Stimulated activated CD4-positive, alpha-beta T cell treated with anti-CD3 and anti-CD28 coated beads, TNF-alpha, amount 100 ng/mL, for 1 hour (primary cell): ENCODE data around the gene MPP2.
A peak's percentile ranks its signal among the peaks of the same experiment; 100 is the strongest.
"Not testable (repeated sequence)": the region's sequence is repeated elsewhere in the genome, so short reads cannot be mapped to it uniquely, and the experiment has no call there.

Experiments used
- DNase-seq, 3 donors: peaks; one replicate each; pipeline ENCODE4 v3.0.0-alpha.2; 2020; ENCODE audit warnings: low read depth in 3 of 3, low spot score in 1 of 3

Gene MPP2

DNA sequence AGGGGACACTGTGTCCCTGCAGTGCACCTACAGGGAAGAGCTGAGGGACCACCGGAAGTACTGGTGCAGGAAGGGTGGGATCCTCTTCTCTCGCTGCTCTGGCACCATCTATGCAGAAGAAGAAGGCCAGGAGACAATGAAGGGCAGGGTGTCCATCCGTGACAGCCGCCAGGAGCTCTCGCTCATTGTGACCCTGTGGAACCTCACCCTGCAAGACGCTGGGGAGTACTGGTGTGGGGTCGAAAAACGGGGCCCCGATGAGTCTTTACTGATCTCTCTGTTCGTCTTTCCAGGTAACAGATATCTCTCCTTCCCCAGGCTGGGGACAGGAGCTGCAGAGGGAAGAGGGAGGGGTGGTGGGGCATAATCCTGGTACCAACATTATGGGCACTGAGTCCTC is 58.7 kb downstream of the MPP2 start:
- DNase-seq = no peak

DNA sequence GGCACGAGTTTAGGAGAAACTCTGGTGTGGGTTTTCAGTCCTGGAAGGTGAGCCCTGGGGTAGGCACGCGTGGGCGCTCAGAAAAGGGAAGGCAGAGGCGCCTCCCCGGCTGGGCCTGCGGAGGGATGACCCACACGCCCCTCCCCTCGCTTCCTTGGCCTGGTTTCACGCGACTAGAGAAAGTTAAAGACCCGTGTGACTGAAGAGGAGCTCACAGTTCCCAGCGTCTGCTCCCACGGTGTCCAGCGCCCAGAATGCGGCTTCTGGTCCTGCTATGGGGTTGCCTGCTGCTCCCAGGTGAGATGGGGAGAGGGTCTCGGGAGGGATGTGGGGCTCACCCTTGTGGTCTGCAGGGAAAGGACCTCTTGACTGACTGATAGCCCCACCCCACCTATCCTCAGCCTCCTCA is 60.4 kb downstream of the MPP2 start, which contains the start of gene CD300LG:
TSS of gene CD300LG (plus strand) at position 214 of the 409 bp plus-strand sequence. CDS start at position 255, 41 bp downstream.
- DNase-seq = no peak

DNA sequence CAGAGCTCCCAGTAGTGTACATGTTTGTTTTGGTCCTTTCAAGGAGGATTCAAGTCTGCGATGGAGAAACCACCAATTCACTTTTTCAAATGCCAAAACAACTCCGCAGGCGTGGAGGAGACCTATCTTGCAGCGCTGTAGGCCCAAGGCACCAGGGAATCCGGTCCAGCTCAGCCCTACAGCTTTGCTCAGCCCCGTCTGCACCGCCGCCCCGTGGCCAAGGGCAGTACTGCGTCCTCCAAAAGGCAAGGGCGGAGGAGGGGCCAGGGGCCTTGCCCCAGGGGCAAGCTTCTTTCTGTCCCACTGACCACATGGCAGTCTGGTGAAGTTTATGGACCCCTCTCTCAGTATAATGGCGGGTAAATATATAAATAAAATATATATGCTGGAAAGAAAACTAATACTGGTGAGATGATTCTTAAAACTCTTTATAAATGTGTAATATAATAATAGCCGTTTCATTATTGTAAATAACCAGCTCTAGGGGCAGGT is 61.1 kb downstream of the MPP2 start:
- peak; percentile 20 to 79 (median 37) for DNase-seq

DNA sequence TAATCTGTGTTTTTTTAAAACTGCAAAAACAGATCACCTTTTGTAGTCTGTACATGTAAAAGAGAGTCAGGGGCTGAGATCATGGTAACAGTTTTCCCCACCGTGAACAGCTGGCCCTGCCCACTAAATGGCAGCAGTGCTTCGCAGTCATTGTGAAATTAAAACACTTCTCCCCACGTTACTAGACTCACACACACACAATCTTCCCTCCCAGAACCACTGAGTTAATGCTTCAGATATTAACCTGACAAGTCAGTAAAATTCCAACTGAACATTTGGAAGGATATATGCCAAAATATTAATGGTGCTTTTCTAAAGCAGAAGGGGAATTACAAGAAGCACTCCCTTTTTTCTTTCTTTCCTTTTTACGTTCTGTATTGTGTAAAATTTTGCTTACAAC is 61.6 kb downstream of the MPP2 start:
- DNase-seq = no peak

DNA sequence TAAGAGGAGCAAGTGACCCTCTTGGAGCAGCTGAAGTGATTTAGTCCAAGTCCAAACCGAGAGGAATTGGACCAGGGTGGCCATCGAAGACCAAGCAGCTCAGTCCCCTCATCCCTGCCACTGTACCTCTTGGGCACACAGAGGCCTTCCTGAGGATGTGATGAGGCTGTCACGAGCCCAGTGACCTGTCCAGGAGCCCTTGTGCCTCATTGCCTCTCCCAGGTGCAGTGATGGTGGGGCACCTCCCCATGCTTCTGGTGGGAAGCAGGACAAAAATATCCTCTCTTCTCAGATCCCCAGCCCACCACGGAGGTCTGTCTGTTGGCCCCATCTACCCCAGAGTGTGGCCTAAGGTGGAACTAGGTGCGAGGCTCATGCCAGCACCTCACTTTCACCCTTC is 63.1 kb downstream of the MPP2 start:
- no peak for DNase-seq

DNA sequence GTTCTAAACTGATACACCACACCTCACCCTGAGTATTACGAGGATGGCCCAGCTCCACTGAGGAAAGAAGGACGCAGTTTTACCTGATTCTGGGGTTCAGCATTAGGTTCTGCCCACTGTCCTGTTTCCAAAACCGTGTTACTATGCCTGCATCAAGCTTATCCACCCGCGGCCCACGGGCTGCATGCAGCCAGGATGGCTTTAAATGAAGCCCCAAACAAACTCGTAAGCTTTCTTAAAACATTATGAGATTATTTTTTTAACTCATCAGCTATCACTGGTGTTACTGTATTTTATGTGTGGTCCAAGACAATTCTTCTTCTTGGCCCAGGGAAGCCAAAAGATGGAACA is 64.4 kb downstream of the MPP2 start:
- no peak for DNase-seq

DNA sequence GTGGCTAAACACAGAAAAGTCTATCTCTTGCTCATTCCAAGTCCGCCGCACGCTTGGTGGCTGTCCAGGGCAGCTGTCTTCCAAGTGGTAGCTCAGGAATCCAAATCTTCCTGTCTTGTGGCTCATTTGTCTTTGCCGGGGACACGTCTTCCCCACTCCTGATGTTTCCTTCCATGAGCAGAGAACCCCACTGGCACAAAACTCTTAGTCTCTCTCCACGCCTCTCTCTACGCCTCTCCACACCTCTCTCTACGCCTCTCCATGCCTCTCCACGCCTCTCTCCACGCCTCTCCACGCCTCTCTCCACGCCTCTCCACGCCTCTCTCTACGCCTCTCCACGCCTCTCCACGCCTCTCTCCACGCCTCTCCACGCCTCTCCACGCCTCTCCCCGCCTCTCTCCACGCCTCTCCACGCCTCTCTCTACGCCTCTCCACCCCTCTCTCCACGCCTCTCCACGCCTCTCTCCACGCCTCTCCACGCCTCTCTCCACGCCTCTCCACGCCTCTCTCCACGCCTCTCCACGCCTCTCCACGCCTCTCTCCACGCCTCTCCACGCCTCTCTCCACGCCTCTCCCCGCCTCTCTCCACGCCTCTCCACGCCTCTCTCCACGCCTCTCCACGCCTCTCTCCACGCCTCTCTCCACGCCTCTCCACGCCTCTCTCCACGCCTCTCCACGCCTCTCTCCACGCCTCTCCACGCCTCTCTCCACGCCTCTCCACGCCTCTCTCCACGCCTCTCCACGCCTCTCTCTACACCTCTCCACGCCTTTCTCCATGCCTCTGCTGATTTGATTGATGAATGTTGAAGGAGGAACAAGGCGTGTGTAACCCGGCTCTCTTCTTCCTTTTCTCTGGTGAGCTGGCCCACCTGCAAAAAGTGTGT is 65.0 kb downstream of the MPP2 start:
- DNase-seq = not testable (repeated sequence)

DNA sequence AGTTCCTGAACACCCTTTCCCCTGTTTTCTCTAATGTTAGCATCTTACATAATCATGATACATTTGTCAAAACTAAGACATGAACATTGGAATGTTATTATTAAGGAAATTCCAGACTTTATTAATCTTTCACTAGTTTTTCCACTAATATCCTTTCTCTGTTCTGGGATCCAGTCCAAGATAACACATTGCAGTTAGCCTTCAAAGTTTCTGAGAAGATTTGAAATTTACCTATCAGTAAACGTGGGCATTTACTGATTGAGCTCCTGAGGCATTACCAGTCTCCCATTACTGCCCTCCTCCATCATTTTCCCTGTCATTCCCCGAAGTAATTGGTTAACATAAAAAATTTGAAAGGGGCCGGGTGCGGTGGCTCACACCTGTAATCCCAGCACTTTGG is 66.1 kb downstream of the MPP2 start:
- DNase-seq = no peak

DNA sequence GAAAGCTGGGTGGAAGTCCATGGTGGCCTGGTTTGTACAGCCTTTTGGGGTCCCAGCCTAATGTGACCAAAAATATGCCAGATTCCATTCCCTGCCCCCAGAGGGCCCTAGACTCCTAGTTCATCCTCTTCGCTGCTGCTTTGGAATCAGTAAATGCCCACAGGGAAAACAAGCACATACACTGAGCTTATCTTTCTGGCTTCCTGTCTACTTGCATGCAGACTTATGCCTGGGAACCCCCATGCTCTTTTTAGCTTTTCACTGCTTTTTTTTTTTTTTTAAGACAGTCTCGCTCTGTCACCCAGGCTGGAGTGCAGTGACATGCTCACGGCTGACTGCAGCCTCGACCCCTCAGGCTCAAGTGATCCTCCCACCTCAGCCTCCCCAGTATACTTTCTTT is 66.5 kb downstream of the MPP2 start:
- DNase-seq = no peak

DNA sequence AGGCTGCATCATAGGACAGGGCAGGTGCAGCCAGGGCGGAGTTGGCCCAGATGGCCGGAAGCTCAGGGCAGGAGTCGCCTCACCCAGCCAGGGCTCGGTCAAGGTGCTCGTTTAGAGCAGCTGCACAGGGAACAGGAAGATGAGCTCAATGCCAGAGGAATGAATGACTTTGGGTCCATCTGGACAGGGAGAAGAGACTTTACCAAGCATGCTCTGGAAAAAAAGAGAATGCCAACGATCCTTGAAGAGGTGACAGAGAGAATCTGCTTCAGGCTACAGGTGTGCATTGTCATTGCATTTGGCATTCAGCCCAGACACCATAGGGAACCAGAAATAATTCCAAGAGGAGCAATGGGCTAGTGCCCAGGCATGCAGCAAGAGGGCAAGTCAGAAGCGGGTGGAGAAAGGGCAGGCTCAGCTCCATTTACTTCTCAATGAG is 67.6 kb downstream of the MPP2 start:
- no peak for DNase-seq

DNA sequence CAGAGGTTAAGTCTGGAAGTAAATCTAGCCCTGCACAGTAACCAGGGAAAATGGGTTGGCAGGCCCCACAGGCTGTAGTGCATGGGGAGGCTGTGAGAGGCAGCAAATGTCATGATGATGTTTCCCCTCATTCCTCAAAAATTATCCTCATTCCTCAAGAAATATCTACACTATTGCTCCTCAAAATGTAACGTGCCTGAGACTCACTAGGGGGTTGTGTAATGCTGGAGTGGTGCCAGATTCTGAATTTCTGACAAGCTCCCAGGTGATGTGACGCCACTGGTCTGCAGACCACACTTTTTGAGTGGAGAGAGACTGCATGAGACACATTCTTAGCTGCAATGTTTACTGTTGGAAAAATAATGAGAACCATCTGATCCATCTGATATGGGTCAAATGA is 73.2 kb downstream of the MPP2 start:
- DNase-seq = no peak

DNA sequence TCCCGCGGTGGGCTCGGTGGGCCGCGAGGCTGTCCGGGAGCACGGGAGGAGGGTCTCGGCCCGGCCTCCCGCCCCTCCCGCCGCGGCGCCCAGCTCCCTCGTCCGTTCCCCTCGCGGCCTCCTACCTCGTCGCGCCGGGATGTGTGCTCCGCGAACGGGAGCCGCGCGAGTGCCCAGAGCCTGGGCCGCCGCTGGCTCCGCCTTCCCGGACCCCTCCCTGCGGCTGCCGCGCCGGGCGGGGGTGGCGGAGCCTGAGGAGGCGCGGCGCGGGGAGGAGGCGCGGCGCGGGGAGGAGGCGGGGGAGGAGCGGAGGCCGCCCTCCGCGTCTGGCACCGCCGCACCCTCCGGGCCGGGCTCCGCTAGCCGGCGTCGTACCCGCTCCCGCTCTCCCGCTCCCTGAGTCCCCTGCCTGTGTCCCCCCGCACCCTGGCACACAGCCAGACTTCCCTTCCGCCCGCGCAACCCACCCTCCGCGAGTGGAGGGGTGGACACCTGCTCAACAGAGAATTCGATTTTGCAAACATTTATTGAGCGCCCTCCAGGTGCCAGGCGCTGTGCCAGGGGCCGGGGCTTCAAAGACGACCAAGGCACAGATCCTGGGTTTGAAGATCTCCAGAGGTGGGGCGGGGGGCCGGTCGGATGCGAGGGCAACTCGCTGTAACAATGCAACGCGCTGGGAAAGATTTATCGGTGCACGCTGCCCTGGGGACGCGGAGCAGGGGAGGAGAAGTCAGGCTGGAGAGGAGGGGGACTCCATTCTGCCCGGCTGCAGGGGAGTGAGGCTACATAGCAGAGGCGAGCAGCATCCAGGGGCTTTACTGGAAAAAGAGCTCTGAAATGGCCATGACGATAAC is 74.1 kb downstream of the MPP2 start, which contains the start of gene MPP3:
TSS of gene MPP3 (minus strand) at position 171 of the 854 bp plus-strand sequence. CDS start 1,240 bp downstream, outside the sequence.
- DNase-seq = peak in 2 of 3 donors; percentile 17 to 24

DNA sequence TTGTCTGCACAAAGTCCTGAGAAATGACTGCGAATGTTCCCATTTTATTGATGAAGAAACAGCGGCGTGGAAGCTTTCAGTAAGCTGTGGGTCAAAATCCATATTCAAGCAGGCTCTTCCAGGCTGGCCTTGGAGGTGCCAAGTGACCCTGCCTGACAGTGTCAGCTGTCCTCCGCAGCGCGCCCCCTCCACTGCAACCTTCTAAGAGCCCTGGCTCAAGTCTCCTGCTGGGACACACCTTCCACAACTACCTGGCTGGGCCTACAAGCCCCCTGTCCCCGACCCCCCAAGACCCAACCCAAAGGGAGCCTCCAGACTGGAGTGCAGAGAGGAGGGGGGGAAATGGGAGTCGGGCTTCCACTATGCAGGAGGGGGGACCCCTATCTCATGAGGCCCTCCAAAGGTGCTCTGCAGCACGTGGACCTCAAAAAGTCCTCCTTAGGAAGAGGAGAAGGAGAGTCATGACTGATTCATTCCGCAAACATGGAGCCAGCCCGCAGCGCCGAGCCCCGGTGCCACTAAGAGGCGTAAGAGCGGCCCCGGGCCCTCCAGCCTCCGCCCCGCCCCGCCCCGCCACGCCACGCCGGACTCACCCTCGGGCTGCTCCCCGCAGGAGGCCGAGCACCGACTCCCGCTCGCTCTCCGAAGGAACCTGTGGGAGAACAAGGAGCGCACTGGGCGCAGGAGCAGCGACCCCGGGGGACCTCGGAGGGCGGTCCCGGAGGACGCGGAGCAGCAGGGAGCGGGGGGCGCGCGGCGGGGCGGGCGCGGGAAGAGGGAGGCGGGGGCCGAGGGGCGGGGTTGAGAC is 75.0 kb downstream of the MPP2 start:
- DNase-seq = no peak

DNA sequence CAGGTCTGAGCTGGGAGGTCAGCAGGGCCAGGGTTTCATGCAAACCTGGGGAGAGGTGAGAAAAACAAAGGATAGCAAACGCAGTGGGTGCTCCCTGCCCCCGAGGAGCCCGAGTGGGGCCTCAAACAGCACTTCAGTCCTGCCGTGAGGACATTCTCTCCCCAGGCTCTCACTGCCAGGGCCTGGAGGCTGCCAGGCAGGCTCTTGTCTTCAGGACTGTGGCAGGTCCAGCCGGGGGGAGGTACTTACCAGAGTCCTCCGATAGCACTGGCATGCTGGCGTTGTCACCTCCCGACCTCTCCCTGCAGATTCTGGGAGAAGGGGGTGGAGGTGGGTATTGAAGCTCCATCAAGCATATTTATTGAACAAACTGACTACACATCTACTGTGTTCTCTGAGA is 75.7 kb downstream of the MPP2 start:
- no peak for DNase-seq

DNA sequence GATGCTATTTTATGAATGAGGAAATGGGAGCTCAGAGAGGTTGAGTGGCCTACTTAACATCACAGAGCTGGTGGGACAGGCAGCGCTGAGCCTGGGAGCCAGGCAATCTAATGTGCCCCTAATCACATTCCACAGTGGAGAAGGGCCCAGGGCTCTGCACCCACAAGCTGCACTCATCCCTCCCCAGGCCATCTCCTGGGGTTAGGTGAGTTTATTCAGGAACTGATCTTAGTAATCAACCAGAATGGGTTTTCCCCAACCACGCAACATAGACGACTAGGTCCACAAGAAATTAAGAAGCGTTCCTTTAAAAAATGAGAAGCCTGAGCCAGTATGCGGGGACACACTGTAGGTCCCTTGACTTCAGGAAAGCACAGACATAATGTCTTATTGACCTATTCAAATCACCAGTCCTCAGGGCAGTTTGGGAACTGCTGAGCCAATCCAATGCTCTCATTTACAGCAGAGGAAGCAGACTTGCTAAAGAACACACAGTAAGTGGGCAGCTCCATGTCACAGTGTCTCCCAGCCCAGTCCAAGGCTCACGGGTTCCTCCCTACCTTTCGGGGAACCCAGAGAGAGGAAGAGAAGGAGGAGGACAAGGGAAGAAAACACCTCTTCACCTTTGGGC is 76.7 kb downstream of the MPP2 start:
- DNase-seq = no peak

DNA sequence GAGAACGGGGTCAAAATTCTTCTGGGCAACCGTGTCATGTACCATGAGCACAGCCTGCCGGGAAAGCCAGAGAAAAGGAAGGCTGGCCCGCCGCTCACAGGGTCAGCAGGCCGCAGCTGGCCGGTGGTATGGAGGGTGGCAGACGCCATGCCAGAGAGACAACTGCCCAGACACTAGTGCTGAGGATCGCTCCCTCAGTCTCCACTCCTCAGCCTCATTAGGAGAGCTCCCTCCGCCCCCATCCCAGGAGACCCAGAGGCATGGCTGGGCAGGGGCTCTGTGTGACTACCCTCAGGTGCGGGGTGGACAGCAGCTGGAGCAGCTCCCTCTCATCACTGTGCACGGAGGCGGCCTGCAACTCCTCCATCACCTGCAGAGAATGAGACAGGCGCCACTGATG is 77.6 kb downstream of the MPP2 start:
- no peak for DNase-seq

DNA sequence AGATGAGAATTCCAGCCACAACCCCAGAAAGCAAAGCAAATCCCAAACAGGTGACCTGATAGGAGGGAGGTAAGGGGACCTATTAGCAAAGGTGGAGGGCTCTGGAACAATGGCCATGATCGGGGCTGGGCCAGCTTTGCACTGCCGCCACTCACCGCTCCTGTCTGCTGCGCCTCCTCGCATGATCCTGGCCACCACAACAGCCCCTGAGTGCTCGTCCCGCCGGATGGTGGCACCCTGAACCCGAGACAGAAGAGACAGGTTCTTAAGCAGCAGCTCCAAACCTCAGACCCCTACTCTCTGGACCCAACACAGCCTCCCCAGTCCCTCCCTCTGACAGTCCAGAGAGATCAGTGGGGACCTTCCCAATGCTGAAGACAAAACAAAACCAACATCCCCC is 79.7 kb downstream of the MPP2 start:
- no peak for DNase-seq

DNA sequence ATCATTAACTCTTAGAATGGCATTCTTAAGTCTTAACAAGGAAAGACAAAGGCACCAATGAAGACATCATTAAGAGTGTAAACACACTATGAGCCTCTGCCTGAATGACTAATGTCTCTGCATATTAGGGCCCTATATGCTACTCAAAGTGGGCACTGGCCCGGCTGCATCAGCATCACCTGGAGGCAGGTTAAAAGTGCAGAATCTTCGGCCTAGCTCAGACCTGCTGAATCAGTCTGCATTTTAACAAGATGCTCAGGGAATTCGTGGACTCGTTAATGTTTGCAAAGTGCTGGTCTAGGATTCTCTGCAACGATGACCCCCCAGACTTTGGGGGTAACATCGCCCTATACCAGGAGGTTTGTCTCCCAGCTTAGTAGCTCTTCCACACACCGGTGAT is 81.1 kb downstream of the MPP2 start:
- no peak for DNase-seq

DNA sequence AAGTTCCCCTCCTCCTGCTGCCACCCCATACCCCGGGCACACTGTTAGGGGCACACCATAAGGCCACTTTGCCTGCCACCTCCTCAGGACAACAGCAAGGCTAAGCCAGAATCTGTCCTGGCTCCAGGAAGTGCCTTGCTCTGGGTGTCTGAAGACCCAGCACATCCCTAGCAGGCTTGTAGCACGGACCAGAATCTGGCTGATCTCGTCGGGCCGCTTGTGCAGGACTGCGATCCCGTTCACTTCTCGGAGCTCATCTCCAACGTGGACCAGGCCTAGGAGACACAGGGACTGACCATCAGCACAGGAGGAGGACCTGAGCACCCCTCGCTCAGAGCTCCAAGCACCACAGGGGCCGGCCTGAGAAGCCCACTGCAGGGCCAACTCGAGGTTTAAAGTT is 81.8 kb downstream of the MPP2 start:
- DNase-seq = no peak
